ENCODE measurements around the gene CFAP97D2.
"Not testable (repeated sequence)": the region's sequence is repeated elsewhere in the genome, so short reads cannot be mapped to it uniquely, and the experiment has no call there.

CFAP97D2 gene

DNA sequence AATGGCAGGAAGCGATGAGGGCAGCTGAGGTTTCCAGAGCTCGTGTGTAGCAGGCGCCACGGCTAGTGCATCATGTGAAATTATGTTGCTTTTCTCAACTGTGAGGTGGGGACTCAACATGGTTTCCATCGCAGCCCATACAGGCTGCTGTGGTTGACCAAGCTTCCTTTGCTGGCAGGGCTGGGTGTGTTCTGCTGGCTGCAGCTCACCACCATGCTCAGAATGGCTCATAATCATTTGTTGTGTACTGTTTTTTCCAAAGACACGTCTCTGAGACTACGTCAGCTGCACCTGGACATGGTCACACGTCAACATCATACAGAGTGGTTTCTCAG, 30.6 kb upstream of the CFAP97D2 start:
- H3K4me3 ChIP-seq, result no peak overlapping the region
- H3K36me3 ChIP-seq, result no peaks in the 10 kb centered on the region
- H3K27ac ChIP-seq, result 0 out of 2 replicates have a peak overlapping the region, but pooled peaks have one; percentile 27
- peak overlapping the region; percentile 37; the same call in 1 of the 2 replicates for H3K9ac ChIP-seq
- peak overlapping the region; percentile 84 for H3K4me2 ChIP-seq
- no peaks in the 10 kb centered on the region for H3K9me3 ChIP-seq
- H3K27me3 ChIP-seq, result no peaks in the 10 kb centered on the region
- H4K20me1 ChIP-seq, result no peaks in the 10 kb centered on the region
- H3K4me1 ChIP-seq, result peaks cover 96% of the 10 kb centered on the region
- no peak for TF ChIP-seq Cebpa-rat (IDR thresholded peaks at IDR 0.05)

DNA sequence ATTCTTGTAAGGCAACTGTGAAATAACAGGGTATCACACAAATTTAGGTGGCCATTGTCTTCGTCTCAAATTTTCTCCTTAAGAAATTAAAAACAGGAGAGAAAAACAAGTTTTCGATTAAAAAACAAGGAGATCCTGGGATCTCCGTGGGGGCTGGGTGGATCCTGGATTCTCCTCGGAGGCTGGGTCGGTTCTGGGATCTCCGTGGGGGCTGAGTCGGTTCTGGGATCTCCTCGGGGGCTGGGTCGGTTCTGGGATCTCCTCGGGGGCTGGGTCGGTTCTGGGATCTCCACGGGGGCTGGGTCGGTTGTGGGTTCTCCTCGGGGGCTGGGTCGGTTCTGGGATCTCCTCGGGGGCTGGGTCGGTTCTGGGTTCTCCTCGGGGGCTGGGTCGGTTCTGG, 30.2 kb upstream of the CFAP97D2 start:
- not testable (repeated sequence) for H3K27me3 ChIP-seq, H3K36me3 ChIP-seq, H3K27ac ChIP-seq, H3K4me3 ChIP-seq, H3K9me3 ChIP-seq, H4K20me1 ChIP-seq
- Histone ChIP-seq H3K4me1 (peaks cover 96% of the 10 kb centered on the region), H3K9ac (peak overlapping the region; percentile 37; the same call in 1 of the 2 replicates), H3K4me2 (peak overlapping the region; percentile 84)

DNA sequence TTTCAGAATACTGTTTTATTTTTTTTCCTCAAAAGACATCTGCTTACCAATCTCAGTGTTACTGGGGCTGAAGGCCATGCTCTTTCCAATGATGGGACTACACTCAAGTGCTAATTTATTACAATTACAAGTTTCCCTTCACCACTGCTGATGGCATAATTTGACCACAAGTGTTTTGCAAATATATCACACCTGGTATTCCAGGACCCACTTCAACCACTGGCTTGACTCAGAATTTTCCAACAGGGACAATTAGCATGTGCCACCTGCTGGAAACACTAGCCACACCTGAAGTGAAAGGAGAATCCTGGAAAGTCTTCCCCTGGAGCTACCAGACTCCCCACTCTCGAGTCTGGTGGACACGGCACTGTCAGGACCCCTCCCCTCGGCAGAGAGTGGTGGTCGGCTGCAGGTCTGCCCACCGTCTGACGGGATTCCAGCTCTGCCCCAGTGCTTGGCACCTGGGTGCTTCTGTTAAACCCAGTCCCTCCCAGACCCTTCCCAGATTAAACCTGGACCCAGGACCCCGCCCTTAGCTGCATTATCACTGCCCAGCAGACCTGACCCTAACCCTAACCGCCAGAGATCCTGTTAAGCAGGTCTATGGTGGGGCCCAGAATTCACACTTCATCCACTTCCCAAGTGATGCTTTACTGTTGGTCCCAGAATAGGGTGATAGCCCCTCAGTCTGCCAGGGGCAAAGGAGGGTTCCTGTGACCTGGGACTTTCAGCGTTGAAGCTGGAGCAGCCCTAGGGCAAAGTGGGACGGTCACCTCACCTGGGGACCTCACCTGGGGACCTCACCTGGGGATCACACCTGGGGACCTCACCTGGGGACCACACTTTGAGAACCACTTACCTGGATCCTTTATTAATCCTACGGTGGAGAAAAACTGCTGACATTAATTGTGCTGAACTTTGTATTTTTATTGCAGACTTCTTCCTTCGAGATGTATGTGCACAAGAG, 29.0 kb upstream of the CFAP97D2 start:
- Histone ChIP-seq H3K36me3 (no peaks in the 10 kb centered on the region), H3K9ac (no peak overlapping the region), H3K4me2 (peak overlapping the region; percentile 39; the same call in 1 of the 2 replicates), H3K4me3 (no peak overlapping the region), H3K4me1 (peaks cover 90% of the 10 kb centered on the region), H3K27ac (no peak overlapping the region), H3K27me3 (no peaks in the 10 kb centered on the region), H4K20me1 (no peaks in the 10 kb centered on the region), H3K9me3 (no peaks in the 10 kb centered on the region)
- TF ChIP-seq Cebpa-rat (IDR thresholded peaks at IDR 0.05), result no peak

DNA sequence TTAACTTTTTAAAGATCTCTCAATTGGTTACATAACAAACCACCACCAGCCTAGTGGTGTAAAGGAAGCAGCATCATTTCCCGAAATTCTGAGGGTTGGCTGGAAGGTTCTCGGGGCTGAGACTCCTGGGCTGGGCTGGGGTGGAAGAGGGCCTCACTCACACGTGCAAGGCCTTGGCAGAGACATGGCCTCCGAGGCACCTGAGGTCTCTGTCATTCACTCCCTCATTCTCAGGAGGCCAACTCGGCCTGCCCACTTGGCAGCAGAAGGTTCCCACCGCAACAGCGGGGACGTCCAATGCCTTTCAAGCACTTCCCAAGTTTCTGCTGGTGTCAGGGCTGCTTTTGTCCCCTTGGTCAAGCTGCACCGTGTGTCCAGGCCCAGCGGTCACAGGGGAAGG, 28.0 kb upstream of the CFAP97D2 start:
- Histone ChIP-seq H3K9ac (no peak overlapping the region), H3K27me3 (no peaks in the 10 kb centered on the region), H3K4me2 (peak overlapping the region; percentile 39), H4K20me1 (no peaks in the 10 kb centered on the region), H3K4me3 (no peak overlapping the region), H3K9me3 (no peaks in the 10 kb centered on the region), H3K36me3 (no peaks in the 10 kb centered on the region), H3K4me1 (peaks cover 81% of the 10 kb centered on the region), H3K27ac (no peak overlapping the region)
- no peak for TF ChIP-seq Cebpa-rat (IDR thresholded peaks at IDR 0.05)

DNA sequence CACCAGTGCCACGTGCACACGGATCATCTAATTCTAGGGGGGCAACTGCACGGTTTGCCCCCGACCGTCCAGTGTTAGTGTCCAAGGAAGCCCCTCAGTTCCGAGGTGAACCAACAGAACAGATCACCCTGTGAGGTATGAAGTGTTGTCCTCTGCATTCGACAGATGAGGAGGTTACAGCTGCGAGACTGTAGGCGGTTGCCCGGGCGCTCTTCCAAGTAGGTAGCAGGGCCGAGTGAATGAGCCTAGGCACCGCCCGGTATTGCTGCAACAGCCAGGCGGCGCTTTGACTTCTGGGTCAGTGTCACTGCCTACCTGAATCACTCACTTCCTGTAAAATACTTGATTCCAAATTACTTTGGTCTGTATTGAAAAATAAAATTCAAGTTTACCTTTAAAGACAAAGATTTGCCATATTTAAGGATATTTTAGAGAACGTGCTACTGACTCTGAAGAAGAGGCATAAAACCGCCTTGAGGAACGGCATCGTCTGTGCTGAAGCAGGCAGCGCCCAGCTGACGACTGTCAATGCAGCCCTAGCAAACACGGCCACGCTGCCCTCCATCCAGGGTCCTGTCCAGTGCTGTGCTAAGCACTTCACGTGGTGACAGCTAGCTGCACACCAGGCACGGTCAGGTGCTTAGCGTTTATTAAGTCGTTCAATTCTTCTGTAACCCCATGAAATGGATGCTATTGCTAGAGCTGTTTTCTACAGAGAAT, 27.3 kb upstream of the CFAP97D2 start:
- no peak overlapping the region for H3K4me2 ChIP-seq

DNA sequence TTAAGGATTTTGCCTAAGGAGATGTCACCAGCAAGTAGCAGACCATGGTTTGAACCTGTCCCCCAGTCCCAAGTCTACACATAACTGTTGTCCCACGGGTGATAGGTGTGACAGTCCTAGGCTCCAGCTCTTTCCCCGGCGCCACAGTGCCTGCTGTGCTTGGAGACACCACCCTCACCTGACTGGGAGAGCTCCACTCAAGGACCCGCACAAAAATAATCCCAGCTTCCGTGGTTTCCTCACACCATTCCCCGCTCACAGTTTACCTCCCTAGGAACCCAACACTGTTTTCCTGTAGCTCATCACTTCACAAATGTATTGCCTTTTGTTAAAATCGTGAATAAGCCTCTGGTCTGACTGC, 26.8 kb upstream of the CFAP97D2 start:
- Histone ChIP-seq H3K9me3 (no peaks in the 10 kb centered on the region), H3K4me1 (peaks cover 73% of the 10 kb centered on the region), H3K4me3 (no peak overlapping the region), H3K9ac (no peak overlapping the region), H3K27ac (no peak overlapping the region), H3K36me3 (no peaks in the 10 kb centered on the region), H3K4me2 (peak overlapping the region; percentile 94; the same call in 1 of the 2 replicates), H4K20me1 (no peaks in the 10 kb centered on the region), H3K27me3 (no peaks in the 10 kb centered on the region)
- no peak for TF ChIP-seq Cebpa-rat (IDR thresholded peaks at IDR 0.05)

More for the DNA sequence above, 27.3 kb upstream of the CFAP97D2 start:
- H4K20me1 ChIP-seq, result no peaks in the 10 kb centered on the region
- no peak overlapping the region for H3K4me3 ChIP-seq
- peaks cover 78% of the 10 kb centered on the region for H3K4me1 ChIP-seq
- H3K36me3 ChIP-seq, result no peaks in the 10 kb centered on the region
- no peak overlapping the region for H3K27ac ChIP-seq
- H3K9me3 ChIP-seq, result no peaks in the 10 kb centered on the region
- no peaks in the 10 kb centered on the region for H3K27me3 ChIP-seq
- no peak for TF ChIP-seq Cebpa-rat (IDR thresholded peaks at IDR 0.05)
- no peak overlapping the region for H3K9ac ChIP-seq

DNA sequence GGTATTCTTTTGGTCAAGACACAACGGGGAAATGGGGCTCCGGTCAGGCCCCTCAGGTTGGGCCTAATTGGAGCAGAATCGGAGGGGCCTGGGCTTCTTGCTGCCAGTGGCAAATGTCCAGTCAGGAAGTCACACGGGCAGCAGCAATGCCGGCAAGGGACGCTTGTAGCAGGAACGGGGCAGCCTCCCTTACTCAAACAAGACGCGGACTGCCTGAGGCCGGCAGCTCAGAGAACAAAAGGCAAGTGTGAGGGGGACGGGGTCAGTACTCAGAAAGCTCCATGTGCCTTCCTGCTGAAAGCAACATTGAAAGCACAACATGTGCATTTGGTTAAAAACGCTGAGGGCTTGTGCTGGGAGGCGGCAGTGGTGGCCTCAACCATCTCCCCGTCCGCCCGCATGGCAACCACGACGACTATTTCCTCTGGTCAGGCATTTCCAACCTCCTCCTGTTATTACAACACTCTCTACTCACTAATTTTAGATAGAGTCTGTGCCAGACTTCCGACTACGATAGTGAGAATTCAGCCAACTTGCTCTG, 26.2 kb upstream of the CFAP97D2 start:
- no peaks in the 10 kb centered on the region for H3K36me3 ChIP-seq
- H3K27ac ChIP-seq, result no peak overlapping the region
- no peaks in the 10 kb centered on the region for H3K9me3 ChIP-seq
- no peak overlapping the region for H3K9ac ChIP-seq
- no peaks in the 10 kb centered on the region for H3K27me3 ChIP-seq
- H3K4me1 ChIP-seq, result peaks cover 69% of the 10 kb centered on the region
- no peak for TF ChIP-seq Cebpa-rat (IDR thresholded peaks at IDR 0.05)
- H3K4me2 ChIP-seq, result peak overlapping the region; percentile 94
- H3K4me3 ChIP-seq, result no peak overlapping the region
- H4K20me1 ChIP-seq, result no peaks in the 10 kb centered on the region

DNA sequence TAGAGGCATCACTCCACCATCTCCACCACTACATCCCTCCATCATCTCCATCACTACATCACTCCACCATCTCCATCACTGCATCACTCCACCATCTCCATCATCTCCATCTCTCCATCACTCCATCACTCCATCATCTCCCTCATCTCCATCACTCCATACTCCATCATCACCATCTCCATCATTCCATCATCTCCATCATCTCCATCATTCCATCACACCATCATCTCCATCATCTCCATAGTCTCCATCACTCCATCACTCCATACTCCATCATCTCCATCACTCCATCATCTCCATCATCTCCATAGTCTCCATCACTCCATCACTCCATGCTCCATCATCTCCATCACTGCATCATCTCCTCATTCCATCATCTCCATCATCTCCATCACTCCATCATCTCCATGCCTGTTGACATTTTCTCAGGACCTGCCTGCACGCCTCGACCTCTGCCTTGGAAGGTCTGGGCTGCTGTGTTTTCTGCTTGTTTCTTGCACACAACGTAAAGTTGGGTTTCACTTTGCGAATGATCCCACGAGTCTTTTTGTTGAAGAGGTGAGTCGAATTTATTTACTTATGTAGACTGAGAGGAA, 25.5 kb upstream of the CFAP97D2 start:
- peaks cover 62% of the 10 kb centered on the region for H3K4me1 ChIP-seq

DNA sequence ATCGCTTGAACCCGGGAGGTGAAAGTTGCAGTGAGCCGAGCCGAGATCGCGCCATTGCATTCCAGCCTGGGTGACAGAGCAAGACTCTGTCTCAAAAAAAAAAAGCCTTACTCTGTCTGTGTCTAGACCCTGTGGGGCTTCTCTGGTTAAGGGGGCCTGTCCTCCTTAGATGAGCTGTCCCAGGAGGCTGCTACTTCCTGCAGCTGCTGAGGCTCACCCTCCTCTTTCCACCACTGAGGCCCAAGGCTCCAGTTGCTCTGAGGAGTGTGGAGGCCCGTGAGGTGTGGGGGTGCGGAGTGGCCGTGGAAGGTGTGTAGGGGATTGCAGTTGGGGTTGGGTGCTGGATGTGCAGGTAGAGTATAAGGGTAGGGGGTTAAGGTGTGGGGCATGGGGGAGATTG, 24.6 kb upstream of the CFAP97D2 start:
- no peak for TF ChIP-seq Cebpa-rat (IDR thresholded peaks at IDR 0.05)
- Histone ChIP-seq H3K36me3 (no peaks in the 10 kb centered on the region), H4K20me1 (no peaks in the 10 kb centered on the region), H3K9me3 (no peaks in the 10 kb centered on the region), H3K4me2 (peak overlapping the region; percentile 94), H3K27ac (peak overlapping the region; percentile 76), H3K4me1 (peaks cover 57% of the 10 kb centered on the region), H3K4me3 (peak overlapping the region; percentile 50; the same call in 1 of the 2 replicates), H3K9ac (peak overlapping the region; percentile 73), H3K27me3 (no peaks in the 10 kb centered on the region)

More for the DNA sequence above, 25.5 kb upstream of the CFAP97D2 start:
- H3K27ac ChIP-seq, result peak overlapping the region; percentile 76
- no peaks in the 10 kb centered on the region for H3K36me3 ChIP-seq
- peak overlapping the region; percentile 94 for H3K4me2 ChIP-seq
- H3K4me3 ChIP-seq, result peak overlapping the region; percentile 50; the same call in 1 of the 2 replicates
- H3K9me3 ChIP-seq, result no peaks in the 10 kb centered on the region
- no peaks in the 10 kb centered on the region for H3K27me3 ChIP-seq
- H4K20me1 ChIP-seq, result no peaks in the 10 kb centered on the region
- no peak for TF ChIP-seq Cebpa-rat (IDR thresholded peaks at IDR 0.05)
- H3K9ac ChIP-seq, result peak overlapping the region; percentile 73
